ENCODE results near the gene MTRR.

GRCh38 chr5:7873216-7873615 lies 4.3 kb downstream of the MTRR start:
- TF ChIP-seq CTCF (IDR thresholded peaks at IDR 0.05; ENCODE audit: low read length) (no peak), EZH2 (IDR thresholded peaks at IDR 0.05; ENCODE audit: borderline replicate concordance, low read length) (no peak)
